ENCODE data around the gene PRDM16.

DNA sequence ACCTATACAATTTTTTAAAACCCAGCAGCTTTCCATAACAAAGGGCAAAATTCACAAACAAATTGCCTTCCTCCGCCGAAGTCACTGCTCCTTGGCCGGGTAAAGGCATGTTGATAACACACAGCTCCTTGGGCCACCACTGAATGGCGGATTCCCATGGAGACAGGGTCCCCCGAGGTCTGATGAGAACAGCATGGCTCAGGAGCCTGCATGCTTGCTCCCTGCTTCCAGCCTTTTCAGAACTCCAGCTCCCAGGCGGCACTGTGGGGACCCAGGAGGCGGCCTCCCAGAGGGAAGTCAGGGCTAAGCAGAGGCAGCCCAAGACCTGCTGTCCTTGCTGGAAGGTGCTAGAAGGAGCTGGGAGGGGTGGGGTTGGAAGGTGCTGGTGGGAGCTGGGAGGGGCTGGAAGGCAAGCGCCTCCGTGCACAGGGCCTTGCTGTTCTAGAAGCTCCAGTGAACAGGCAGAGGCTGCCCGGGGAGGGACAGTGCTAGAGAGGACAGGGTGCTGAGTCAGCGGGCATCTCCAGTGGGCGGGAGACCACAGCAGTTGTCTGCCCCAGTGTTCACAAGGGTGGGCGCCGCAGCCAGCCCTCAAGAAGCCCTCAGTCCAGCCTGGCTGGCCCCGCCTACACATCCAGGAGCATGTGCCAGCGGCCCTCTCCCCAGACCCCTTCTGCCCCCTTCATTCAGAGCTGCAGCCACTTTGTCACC lies 35.1 kb downstream of the PRDM16 start:
- TF ChIP-seq, protein P1, sequence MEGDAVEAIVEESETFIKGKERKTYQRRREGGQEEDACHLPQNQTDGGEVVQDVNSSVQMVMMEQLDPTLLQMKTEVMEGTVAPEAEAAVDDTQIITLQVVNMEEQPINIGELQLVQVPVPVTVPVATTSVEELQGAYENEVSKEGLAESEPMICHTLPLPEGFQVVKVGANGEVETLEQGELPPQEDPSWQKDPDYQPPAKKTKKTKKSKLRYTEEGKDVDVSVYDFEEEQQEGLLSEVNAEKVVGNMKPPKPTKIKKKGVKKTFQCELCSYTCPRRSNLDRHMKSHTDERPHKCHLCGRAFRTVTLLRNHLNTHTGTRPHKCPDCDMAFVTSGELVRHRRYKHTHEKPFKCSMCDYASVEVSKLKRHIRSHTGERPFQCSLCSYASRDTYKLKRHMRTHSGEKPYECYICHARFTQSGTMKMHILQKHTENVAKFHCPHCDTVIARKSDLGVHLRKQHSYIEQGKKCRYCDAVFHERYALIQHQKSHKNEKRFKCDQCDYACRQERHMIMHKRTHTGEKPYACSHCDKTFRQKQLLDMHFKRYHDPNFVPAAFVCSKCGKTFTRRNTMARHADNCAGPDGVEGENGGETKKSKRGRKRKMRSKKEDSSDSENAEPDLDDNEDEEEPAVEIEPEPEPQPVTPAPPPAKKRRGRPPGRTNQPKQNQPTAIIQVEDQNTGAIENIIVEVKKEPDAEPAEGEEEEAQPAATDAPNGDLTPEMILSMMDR (conservative IDR thresholded peaks at IDR 0.05; ENCODE audit: low read depth in 2 of 2): no peak
- TF ChIP-seq JUNB (IDR thresholded peaks at IDR 0.05; ENCODE audit: unreplicated experiment) (no peak), EZH2 (IDR thresholded peaks at IDR 0.05; ENCODE audit: low read depth, unreplicated experiment) (no peak), ZNF331 (CRISPR knock-in tag; IDR thresholded peaks at IDR 0.05; ENCODE audit: low read depth) (no peak), EZH2phosphoT487 (IDR thresholded peaks at IDR 0.05; ENCODE audit: unreplicated experiment) (no peak), POLR2AphosphoS5 (IDR thresholded peaks at IDR 0.05; ENCODE audit: low read depth) (no peak), ZNF462 (CRISPR knock-in tag; IDR thresholded peaks at IDR 0.05) (no peak), STAT1 (IDR thresholded peaks at IDR 0.05; ENCODE audit: unreplicated experiment) (no peak), CREB1 (CRISPR knock-in tag; IDR thresholded peaks at IDR 0.05; ENCODE audit: low read depth) (no peak)
- TF ChIP-seq, protein P2, sequence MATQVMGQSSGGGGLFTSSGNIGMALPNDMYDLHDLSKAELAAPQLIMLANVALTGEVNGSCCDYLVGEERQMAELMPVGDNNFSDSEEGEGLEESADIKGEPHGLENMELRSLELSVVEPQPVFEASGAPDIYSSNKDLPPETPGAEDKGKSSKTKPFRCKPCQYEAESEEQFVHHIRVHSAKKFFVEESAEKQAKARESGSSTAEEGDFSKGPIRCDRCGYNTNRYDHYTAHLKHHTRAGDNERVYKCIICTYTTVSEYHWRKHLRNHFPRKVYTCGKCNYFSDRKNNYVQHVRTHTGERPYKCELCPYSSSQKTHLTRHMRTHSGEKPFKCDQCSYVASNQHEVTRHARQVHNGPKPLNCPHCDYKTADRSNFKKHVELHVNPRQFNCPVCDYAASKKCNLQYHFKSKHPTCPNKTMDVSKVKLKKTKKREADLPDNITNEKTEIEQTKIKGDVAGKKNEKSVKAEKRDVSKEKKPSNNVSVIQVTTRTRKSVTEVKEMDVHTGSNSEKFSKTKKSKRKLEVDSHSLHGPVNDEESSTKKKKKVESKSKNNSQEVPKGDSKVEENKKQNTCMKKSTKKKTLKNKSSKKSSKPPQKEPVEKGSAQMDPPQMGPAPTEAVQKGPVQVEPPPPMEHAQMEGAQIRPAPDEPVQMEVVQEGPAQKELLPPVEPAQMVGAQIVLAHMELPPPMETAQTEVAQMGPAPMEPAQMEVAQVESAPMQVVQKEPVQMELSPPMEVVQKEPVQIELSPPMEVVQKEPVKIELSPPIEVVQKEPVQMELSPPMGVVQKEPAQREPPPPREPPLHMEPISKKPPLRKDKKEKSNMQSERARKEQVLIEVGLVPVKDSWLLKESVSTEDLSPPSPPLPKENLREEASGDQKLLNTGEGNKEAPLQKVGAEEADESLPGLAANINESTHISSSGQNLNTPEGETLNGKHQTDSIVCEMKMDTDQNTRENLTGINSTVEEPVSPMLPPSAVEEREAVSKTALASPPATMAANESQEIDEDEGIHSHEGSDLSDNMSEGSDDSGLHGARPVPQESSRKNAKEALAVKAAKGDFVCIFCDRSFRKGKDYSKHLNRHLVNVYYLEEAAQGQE (IDR thresholded peaks at IDR 0.05; ENCODE audit: unreplicated experiment): no peak
- TF ChIP-seq, protein P3, sequence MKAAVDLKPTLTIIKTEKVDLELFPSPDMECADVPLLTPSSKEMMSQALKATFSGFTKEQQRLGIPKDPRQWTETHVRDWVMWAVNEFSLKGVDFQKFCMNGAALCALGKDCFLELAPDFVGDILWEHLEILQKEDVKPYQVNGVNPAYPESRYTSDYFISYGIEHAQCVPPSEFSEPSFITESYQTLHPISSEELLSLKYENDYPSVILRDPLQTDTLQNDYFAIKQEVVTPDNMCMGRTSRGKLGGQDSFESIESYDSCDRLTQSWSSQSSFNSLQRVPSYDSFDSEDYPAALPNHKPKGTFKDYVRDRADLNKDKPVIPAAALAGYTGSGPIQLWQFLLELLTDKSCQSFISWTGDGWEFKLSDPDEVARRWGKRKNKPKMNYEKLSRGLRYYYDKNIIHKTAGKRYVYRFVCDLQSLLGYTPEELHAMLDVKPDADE (IDR thresholded peaks at IDR 0.05): no peak

Measured in GM23338 (cell line).